Esophagus squamous epithelium (tissue), 4 donors: Measurements from ENCODE around the gene KIF1B.

Experiments
- CTCF ChIP-seq, 6 experiments: fragments of 450-650 bp in 4 of 6; fragments of 200-600 bp in 2 of 6; sonication (generic) in 2 of 6; IDR thresholded peaks; one replicate each; pipeline ENCODE4 v1.5.1; 2016 to 2019; ENCODE audit warnings: antibody characterized with exemption in 6 of 6, mild to moderate bottlenecking in 4 of 6, moderate library complexity in 4 of 6
- POLR2A ChIP-seq, 4 donors: fragments of 450-650 bp; IDR thresholded peaks; one replicate each; pipeline ENCODE4 v1.6.1; 2017; ENCODE audit warnings: antibody characterized with exemption in 4 of 4, mild to moderate bottlenecking in 4 of 4, moderate library complexity in 3 of 4

DNA sequence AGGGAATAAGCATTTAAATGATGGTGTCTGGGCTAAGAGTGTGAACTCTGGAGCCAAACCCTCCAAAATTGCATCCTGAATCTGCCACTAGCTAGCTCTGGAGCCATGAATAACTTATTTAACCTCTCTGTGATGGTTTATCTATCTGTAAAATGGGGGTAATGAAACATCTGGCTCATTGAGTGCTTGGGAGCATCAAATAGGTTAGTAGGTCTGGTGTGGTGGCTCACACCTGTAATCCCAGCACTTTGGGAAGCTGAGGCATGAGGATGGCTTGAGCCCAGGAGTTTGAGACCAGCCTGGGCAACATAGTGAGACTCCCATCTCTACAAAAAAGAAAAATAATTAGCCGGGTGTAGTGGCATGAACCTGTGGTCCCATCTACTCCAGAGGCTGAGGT, 42.8 kb downstream of the KIF1B start:
- no peak for TF ChIP-seq POLR2A (IDR thresholded peaks at IDR 0.05)
- no peak for TF ChIP-seq CTCF (IDR thresholded peaks at IDR 0.05)
